ENCODE measurements around the gene ALPI. TPM values are rescaled to one million over a fixed set of nuclear protein-coding genes. Genes with fewer than 3 reads are reported as not detected.

ALPI gene
- total RNA-seq, 1 experiment from 2014 or later: not detected

DNA sequence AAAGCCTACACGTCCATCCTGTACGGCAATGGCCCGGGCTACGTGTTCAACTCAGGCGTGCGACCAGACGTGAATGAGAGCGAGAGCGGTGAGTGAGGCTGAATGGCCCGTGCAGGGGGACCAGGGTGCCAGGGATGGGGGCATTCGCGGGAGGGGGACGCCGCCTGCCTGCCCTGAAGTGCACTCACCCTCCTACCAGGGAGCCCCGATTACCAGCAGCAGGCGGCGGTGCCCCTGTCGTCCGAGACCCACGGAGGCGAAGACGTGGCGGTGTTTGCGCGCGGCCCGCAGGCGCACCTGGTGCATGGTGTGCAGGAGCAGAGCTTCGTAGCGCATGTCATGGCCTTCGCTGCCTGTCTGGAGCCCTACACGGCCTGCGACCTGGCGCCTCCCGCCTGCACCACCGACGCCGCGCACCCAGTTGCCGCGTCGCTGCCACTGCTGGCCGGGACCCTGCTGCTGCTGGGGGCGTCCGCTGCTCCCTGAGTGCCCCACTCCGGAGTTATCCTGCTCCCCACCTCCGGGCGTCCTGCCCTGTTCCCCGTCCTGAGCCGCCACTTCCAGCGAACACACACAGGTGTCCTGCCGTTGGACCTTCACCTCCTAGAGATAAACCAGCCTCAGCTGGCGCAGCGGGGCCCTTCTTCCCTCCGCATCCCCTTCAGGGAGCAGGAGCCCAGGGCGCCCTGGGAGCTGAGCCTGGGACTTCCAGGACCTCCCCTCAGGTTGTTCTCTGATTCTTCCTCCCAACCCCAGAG is 2.9 kb downstream of the ALPI start:
- intact Hi-C loops (cut with micrococcal nuclease): no loop called here
- peaks cover 29% of the 10 kb centered on the region for H3K4me1 Mint-ChIP-seq (ENCODE audit: insufficient read depth, unreplicated experiment)
- peaks cover 10% of the 10 kb centered on the region for H3K27me3 Mint-ChIP-seq (ENCODE audit: insufficient read depth, unreplicated experiment)
- TF ChIP-seq, protein P1, sequence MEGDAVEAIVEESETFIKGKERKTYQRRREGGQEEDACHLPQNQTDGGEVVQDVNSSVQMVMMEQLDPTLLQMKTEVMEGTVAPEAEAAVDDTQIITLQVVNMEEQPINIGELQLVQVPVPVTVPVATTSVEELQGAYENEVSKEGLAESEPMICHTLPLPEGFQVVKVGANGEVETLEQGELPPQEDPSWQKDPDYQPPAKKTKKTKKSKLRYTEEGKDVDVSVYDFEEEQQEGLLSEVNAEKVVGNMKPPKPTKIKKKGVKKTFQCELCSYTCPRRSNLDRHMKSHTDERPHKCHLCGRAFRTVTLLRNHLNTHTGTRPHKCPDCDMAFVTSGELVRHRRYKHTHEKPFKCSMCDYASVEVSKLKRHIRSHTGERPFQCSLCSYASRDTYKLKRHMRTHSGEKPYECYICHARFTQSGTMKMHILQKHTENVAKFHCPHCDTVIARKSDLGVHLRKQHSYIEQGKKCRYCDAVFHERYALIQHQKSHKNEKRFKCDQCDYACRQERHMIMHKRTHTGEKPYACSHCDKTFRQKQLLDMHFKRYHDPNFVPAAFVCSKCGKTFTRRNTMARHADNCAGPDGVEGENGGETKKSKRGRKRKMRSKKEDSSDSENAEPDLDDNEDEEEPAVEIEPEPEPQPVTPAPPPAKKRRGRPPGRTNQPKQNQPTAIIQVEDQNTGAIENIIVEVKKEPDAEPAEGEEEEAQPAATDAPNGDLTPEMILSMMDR (IDR thresholded peaks at IDR 0.05; ENCODE audit: unreplicated experiment): no peak
- H3K4me3 Mint-ChIP-seq (ENCODE audit: unreplicated experiment): no peak overlapping the region
- POLR2A ChIA-PET: no interaction called here
- no peaks in the 10 kb centered on the region for H3K36me3 Mint-ChIP-seq (ENCODE audit: insufficient read depth, unreplicated experiment)
- BruUV-seq (replicated peaks): no TSS peak
- H3K9me3 Mint-ChIP-seq (ENCODE audit: unreplicated experiment): no peaks in the 10 kb centered on the region
- no peak for DNase-seq (ENCODE audit: unreplicated experiment)
- no peak overlapping the region for H3K27ac Mint-ChIP-seq (ENCODE audit: low read depth, unreplicated experiment)
- CTCF ChIA-PET: interaction anchor here (0.9 to 1.1 kb wide), 2 partner anchors 12 kb away, joined by 3 to 5 read pairs; no protein-coding TSS in a partner anchor

DNA sequence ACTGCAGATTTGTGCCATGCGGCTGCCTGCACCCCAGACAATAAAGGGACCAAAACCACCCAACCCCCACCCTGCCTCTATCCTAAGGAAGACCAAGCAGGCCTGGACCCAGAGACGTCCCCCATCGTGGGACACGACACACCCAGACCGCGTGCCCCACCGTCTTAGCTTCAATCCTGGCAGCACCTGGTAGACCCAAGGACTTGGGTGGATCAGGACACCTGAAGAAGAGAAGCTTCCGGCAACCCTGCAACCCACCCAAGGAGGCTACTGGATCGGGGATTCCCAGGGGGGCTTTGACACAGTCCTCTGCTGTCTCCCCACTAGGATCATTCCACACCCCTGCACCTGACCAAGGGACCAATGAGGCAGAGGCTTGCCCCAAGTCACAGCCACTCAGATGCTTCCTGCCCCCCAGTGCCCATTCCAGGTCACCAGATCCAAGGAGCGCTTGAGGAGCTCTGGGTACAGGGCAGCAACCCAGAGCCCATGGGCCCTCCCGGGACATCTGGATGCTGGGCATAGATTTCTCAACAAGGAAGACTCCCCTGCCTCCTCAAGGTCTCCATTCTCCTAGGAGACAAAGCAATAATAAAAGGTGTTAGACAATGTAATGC is 3.6 kb downstream of the ALPI start:
- no peak for DNase-seq (ENCODE audit: unreplicated experiment)
- Mint-ChIP-seq H3K36me3 (ENCODE audit: insufficient read depth, unreplicated experiment) (no peaks in the 10 kb centered on the region), H3K9me3 (ENCODE audit: unreplicated experiment) (no peaks in the 10 kb centered on the region), H3K27me3 (ENCODE audit: insufficient read depth, unreplicated experiment) (peaks cover 3% of the 10 kb centered on the region), H3K4me1 (ENCODE audit: insufficient read depth, unreplicated experiment) (peaks cover 29% of the 10 kb centered on the region), H3K27ac (ENCODE audit: low read depth, unreplicated experiment) (no peak overlapping the region), H3K4me3 (ENCODE audit: unreplicated experiment) (no peak overlapping the region)
- no TSS peak for BruUV-seq (replicated peaks)
- ChIA-PET CTCF (interaction anchor here (0.9 kb wide), 1 partner anchor 13 kb away, joined by 5 read pairs; no protein-coding TSS in a partner anchor), POLR2A (no interaction called here)
- TF ChIP-seq, protein P1 (IDR thresholded peaks at IDR 0.05; ENCODE audit: unreplicated experiment): no peak
- intact Hi-C loops (cut with micrococcal nuclease): no loop called here

GRCh38 chr2:232460171-232460570 is 4.2 kb downstream of the ALPI start:
- no peaks in the 10 kb centered on the region for H3K27me3 Mint-ChIP-seq (ENCODE audit: insufficient read depth, unreplicated experiment)
- intact Hi-C loops (cut with micrococcal nuclease): no loop called here
- CTCF ChIA-PET: no interaction called here
- no peak overlapping the region for H3K4me3 Mint-ChIP-seq (ENCODE audit: unreplicated experiment)
- TF ChIP-seq, protein P1 (IDR thresholded peaks at IDR 0.05; ENCODE audit: unreplicated experiment): no peak
- H3K36me3 Mint-ChIP-seq (ENCODE audit: insufficient read depth, unreplicated experiment): no peaks in the 10 kb centered on the region
- peaks cover 29% of the 10 kb centered on the region for H3K4me1 Mint-ChIP-seq (ENCODE audit: insufficient read depth, unreplicated experiment)
- POLR2A ChIA-PET: no interaction called here
- no peak for DNase-seq (ENCODE audit: unreplicated experiment)
- no peak overlapping the region for H3K27ac Mint-ChIP-seq (ENCODE audit: low read depth, unreplicated experiment)
- H3K9me3 Mint-ChIP-seq (ENCODE audit: unreplicated experiment): no peaks in the 10 kb centered on the region
- no TSS peak for BruUV-seq (replicated peaks)

GRCh38 chr2:232463701-232464543 is 8.0 kb downstream of the ALPI start:
- no TSS peak for BruUV-seq (replicated peaks)
- no peaks in the 10 kb centered on the region for H3K27me3 Mint-ChIP-seq (ENCODE audit: insufficient read depth, unreplicated experiment)
- H3K36me3 Mint-ChIP-seq (ENCODE audit: insufficient read depth, unreplicated experiment): no peaks in the 10 kb centered on the region
- peaks cover 20% of the 10 kb centered on the region for H3K4me1 Mint-ChIP-seq (ENCODE audit: insufficient read depth, unreplicated experiment)
- ChIA-PET CTCF (interaction anchor here (0.6 to 1.2 kb wide), 4 partner anchors 25 to 562 kb away, joined by 3 read pairs; no protein-coding TSS in a partner anchor), POLR2A (no interaction called here)
- intact Hi-C loops (cut with micrococcal nuclease): no loop called here
- DNase-seq (ENCODE audit: unreplicated experiment): no peak
- no peaks in the 10 kb centered on the region for H3K9me3 Mint-ChIP-seq (ENCODE audit: unreplicated experiment)
- no peak overlapping the region for H3K4me3 Mint-ChIP-seq (ENCODE audit: unreplicated experiment)
- no peak overlapping the region for H3K27ac Mint-ChIP-seq (ENCODE audit: low read depth, unreplicated experiment)
- TF ChIP-seq, protein P1 (IDR thresholded peaks at IDR 0.05; ENCODE audit: unreplicated experiment): no peak

Measured in MCF 10A (cell line).